ENCODE measurements around the gene HNF4A. TPM values are rescaled to one million over a fixed set of nuclear protein-coding genes. Genes with fewer than 3 reads are reported as not detected.

Gene HNF4A
- total RNA-seq, 1 experiment from 2014 or later, result 0.13 TPM

- intact Hi-C loops (cut with micrococcal nuclease; ENCODE audit: unreplicated experiment), result loop anchor here (10.0 kb wide), 1 partner anchor 150 kb away; no protein-coding TSS in a partner anchor
- POLR2A ChIA-PET (ENCODE audit: unreplicated experiment), result interaction anchor here (0.6 kb wide), 1 partner anchor 365 kb away, joined by 6 read pairs; no protein-coding TSS in a partner anchor
Observed at GRCh38 chr20:44314870-44315269, 40.6 kb upstream of the HNF4A start.

GRCh38 chr20:44319839-44320422 is 35.6 kb upstream of the HNF4A start:
- no peaks in the 10 kb centered on the region for H3K9me2 ChIP-seq (ENCODE audit: insufficient read depth)
- TF ChIP-seq, protein P1, sequence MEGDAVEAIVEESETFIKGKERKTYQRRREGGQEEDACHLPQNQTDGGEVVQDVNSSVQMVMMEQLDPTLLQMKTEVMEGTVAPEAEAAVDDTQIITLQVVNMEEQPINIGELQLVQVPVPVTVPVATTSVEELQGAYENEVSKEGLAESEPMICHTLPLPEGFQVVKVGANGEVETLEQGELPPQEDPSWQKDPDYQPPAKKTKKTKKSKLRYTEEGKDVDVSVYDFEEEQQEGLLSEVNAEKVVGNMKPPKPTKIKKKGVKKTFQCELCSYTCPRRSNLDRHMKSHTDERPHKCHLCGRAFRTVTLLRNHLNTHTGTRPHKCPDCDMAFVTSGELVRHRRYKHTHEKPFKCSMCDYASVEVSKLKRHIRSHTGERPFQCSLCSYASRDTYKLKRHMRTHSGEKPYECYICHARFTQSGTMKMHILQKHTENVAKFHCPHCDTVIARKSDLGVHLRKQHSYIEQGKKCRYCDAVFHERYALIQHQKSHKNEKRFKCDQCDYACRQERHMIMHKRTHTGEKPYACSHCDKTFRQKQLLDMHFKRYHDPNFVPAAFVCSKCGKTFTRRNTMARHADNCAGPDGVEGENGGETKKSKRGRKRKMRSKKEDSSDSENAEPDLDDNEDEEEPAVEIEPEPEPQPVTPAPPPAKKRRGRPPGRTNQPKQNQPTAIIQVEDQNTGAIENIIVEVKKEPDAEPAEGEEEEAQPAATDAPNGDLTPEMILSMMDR (conservative IDR thresholded peaks at IDR 0.05), result no peak
- TF ChIP-seq EZH2 (IDR thresholded peaks at IDR 0.05; ENCODE audit: low read depth), result no peak
- H3K4me3 ChIP-seq, result no peak overlapping the region
- DNase-seq, result no peak
- ChIA-PET POLR2A (ENCODE audit: unreplicated experiment) (no interaction called here), CTCF (interaction anchor here (0.5 to 0.6 kb wide), 2 partner anchors 56 to 105 kb away, joined by 3 to 6 read pairs; no protein-coding TSS in a partner anchor)
- no peaks in the 10 kb centered on the region for H3K4me1 ChIP-seq (replicated peaks; ENCODE audit: insufficient read depth)
- BruUV-seq (replicated peaks), result no TSS peak
- no peak overlapping the region for H2AFZ ChIP-seq
- no peak overlapping the region for H3K4me2 ChIP-seq
- H3K79me2 ChIP-seq (ENCODE audit: low read depth), result no peaks in the 10 kb centered on the region
- no peak overlapping the region for H3K27ac ChIP-seq
- intact Hi-C loops (cut with micrococcal nuclease; ENCODE audit: unreplicated experiment), result loop anchor here (10.0 kb wide), 1 partner anchor 145 kb away; no protein-coding TSS in a partner anchor
- H4K20me1 ChIP-seq (ENCODE audit: insufficient read depth), result no peaks in the 10 kb centered on the region
- peaks cover 15% of the 10 kb centered on the region; the same call in 1 of the 2 replicates for H3K27me3 ChIP-seq (ENCODE audit: insufficient read depth, low read depth)
- H3F3A ChIP-seq (ENCODE audit: insufficient read depth, low read depth), result no peaks in the 10 kb centered on the region
- no peaks in the 10 kb centered on the region for H3K36me3 ChIP-seq (ENCODE audit: low read depth)
- H3K9me3 ChIP-seq (ENCODE audit: insufficient read depth, low read depth), result no peaks in the 10 kb centered on the region

More at GRCh38 chr20:44314870-44315269, 40.6 kb upstream of the HNF4A start:
- H3K4me1 ChIP-seq (replicated peaks; ENCODE audit: insufficient read depth), result peaks cover 6% of the 10 kb centered on the region
- H3K4me2 ChIP-seq, result no peak overlapping the region
- H3K27me3 ChIP-seq (ENCODE audit: insufficient read depth, low read depth), result peaks cover 15% of the 10 kb centered on the region; the same call in 1 of the 2 replicates
- BruUV-seq (replicated peaks), result no TSS peak
- no peak overlapping the region for H3K4me3 ChIP-seq
- H3K9me2 ChIP-seq (ENCODE audit: insufficient read depth), result no peaks in the 10 kb centered on the region
- DNase-seq, result no peak
- H3K79me2 ChIP-seq (ENCODE audit: low read depth), result peaks cover 3% of the 10 kb centered on the region; the same call in 1 of the 2 replicates
- H3F3A ChIP-seq (ENCODE audit: insufficient read depth, low read depth), result no peaks in the 10 kb centered on the region
- no peaks in the 10 kb centered on the region for H3K36me3 ChIP-seq (ENCODE audit: low read depth)
- no peak for TF ChIP-seq EZH2 (IDR thresholded peaks at IDR 0.05; ENCODE audit: low read depth)
- TF ChIP-seq, protein P1 (conservative IDR thresholded peaks at IDR 0.05), result no peak
- H4K20me1 ChIP-seq (ENCODE audit: insufficient read depth), result no peaks in the 10 kb centered on the region
- CTCF ChIA-PET, result interaction anchor here (0.7 kb wide), 1 partner anchor 197 kb away, joined by 11 read pairs; no protein-coding TSS in a partner anchor
- H2AFZ ChIP-seq, result no peak overlapping the region
- no peak overlapping the region for H3K27ac ChIP-seq
- H3K9me3 ChIP-seq (ENCODE audit: insufficient read depth, low read depth), result no peaks in the 10 kb centered on the region

- Histone ChIP-seq H3K27ac (no peak overlapping the region), H3K4me2 (no peak overlapping the region), H3K9me3 (ENCODE audit: insufficient read depth, low read depth) (no peaks in the 10 kb centered on the region), H4K20me1 (ENCODE audit: insufficient read depth) (no peaks in the 10 kb centered on the region), H3K9me2 (ENCODE audit: insufficient read depth) (no peaks in the 10 kb centered on the region), H3K4me1 (replicated peaks; ENCODE audit: insufficient read depth) (no peaks in the 10 kb centered on the region), H3K27me3 (ENCODE audit: insufficient read depth, low read depth) (no peaks in the 10 kb centered on the region), H3K4me3 (no peak overlapping the region), H3K79me2 (ENCODE audit: low read depth) (no peaks in the 10 kb centered on the region), H3F3A (ENCODE audit: insufficient read depth, low read depth) (no peaks in the 10 kb centered on the region), H3K36me3 (ENCODE audit: low read depth) (no peaks in the 10 kb centered on the region), H2AFZ (no peak overlapping the region)
- DNase-seq, result peak in 1 of 2 experiments; percentile 33
- POLR2A ChIA-PET (ENCODE audit: unreplicated experiment), result interaction anchor here (0.6 to 0.7 kb wide), 2 partner anchors 54 to 74 kb away, joined by 3 read pairs; no protein-coding TSS in a partner anchor
- CTCF ChIA-PET, result interaction anchor here (0.6 kb wide), 3 partner anchors 13 to 484 kb away, joined by 3 to 6 read pairs (median 3); partner anchors contain the start of gene FITM2
- intact Hi-C loops (cut with micrococcal nuclease; ENCODE audit: unreplicated experiment), result no loop called here
- no TSS peak for BruUV-seq (replicated peaks)
- TF ChIP-seq, protein P1 (conservative IDR thresholded peaks at IDR 0.05), result no peak
- no peak for TF ChIP-seq EZH2 (IDR thresholded peaks at IDR 0.05; ENCODE audit: low read depth)
Observed at GRCh38 chr20:44324343-44324742, 31.2 kb upstream of the HNF4A start.

Data from PC-9 (cell line).